SK-N-SH treated with all-trans-retinoic acid at 6 μM for 48 hours (cell line): Measurements from ENCODE around the gene KIAA0825.

Experiments used
- ATAC-seq: fragments of 200-7000 bp; cut with Tn5 transposase; 3 replicates; pipeline ENCODE4 v1.9.1; 2020; ENCODE audit warnings: mild to moderate bottlenecking, moderate library complexity
- ARNTL ChIP-seq: fragments of 450-650 bp; formaldehyde crosslinking; IDR thresholded peaks from 2 replicates; pipeline ENCODE4 v1.5.0; 2020; ENCODE audit warnings: low read depth, mild to moderate bottlenecking, moderate library complexity, borderline replicate concordance
- BACH2 ChIP-seq: fragments of 250-450 bp; sonication (Bioruptor Pico); IDR thresholded peaks from 2 replicates; pipeline ENCODE4 v1.9.0; 2021; ENCODE audit warnings: mild to moderate bottlenecking, borderline replicate concordance
- CREB5 ChIP-seq: fragments of 250-450 bp; sonication (Bioruptor Pico); IDR thresholded peaks from 2 replicates; pipeline ENCODE4 v1.5.1; 2020; ENCODE audit warnings: low read depth, mild to moderate bottlenecking, moderate library complexity
- CSDC2 ChIP-seq: fragments of 250-450 bp; sonication (Bioruptor Pico); IDR thresholded peaks from 2 replicates; pipeline ENCODE4 v1.5.0; 2020; ENCODE audit warnings: mild to moderate bottlenecking, moderate library complexity
- GLIS3 ChIP-seq: fragments of 250-450 bp; sonication (Bioruptor Pico); IDR thresholded peaks from 2 replicates; pipeline ENCODE4 v1.5.0; 2020; ENCODE audit warnings: mild to moderate bottlenecking, moderate library complexity
- ISL1 ChIP-seq: fragments of 250-450 bp; sonication (Bioruptor Pico); IDR thresholded peaks from 2 replicates; pipeline ENCODE4 v2.1.2; 2022; ENCODE audit warnings: mild to moderate bottlenecking, moderate library complexity
- OSR1 ChIP-seq: fragments of 250-450 bp; sonication (Bioruptor Pico); IDR thresholded peaks from 2 replicates; pipeline ENCODE4 v1.8.0; 2022; ENCODE audit warnings: moderate library complexity, mild to moderate bottlenecking, inconsistent platforms
- PATZ1 ChIP-seq: fragments of 250-450 bp; sonication (Bioruptor Pico); IDR thresholded peaks from 2 replicates; pipeline ENCODE4 v1.8.0; 2020; ENCODE audit warnings: mild to moderate bottlenecking, moderate library complexity, borderline replicate concordance
- RARB ChIP-seq: fragments of 250-450 bp; sonication (Bioruptor Pico); IDR thresholded peaks from 2 replicates; pipeline ENCODE4 v1.8.0; 2021; ENCODE audit warnings: mild to moderate bottlenecking, moderate library complexity
- SNAI2 ChIP-seq: fragments of 250-450 bp; sonication (Bioruptor Pico); IDR thresholded peaks from 2 replicates; pipeline ENCODE4 v1.5.0; 2020; ENCODE audit warnings: mild to moderate bottlenecking, moderate library complexity
- TCF4 ChIP-seq: fragments of 250-450 bp; sonication (Bioruptor Pico); IDR thresholded peaks from 2 replicates; pipeline ENCODE4 v1.8.0; 2021; ENCODE audit warnings: mild to moderate bottlenecking, moderate library complexity, borderline replicate concordance
- TSHZ2 ChIP-seq: fragments of 250-450 bp; sonication (Bioruptor Pico); IDR thresholded peaks from 2 replicates; pipeline ENCODE4 v1.5.0; 2020; ENCODE audit warnings: mild to moderate bottlenecking, moderate library complexity
- ZNF565 ChIP-seq: fragments of 450-650 bp; formaldehyde crosslinking; conservative IDR thresholded peaks from 2 replicates; pipeline ENCODE4 v1.5.0; 2020; ENCODE audit warnings: low read depth, mild to moderate bottlenecking, moderate library complexity
- ZNF70 ChIP-seq: fragments of 450-650 bp; formaldehyde crosslinking; IDR thresholded peaks from 2 replicates; pipeline ENCODE4 v1.5.0; 2020; ENCODE audit warnings: mild to moderate bottlenecking, moderate library complexity
- ZNF8 ChIP-seq: fragments of 450-650 bp; formaldehyde crosslinking; IDR thresholded peaks from 2 replicates; pipeline ENCODE4 v1.5.0; 2020; ENCODE audit warnings: mild to moderate bottlenecking, moderate library complexity

The KIAA0825 gene

GRCh38 chr5:94376672-94377345 lies 241.6 kb downstream of the KIAA0825 start (continued):
- TF ChIP-seq CREB5 (CRISPR knock-in tag) (no peak), RARB (CRISPR knock-in tag) (no peak), OSR1 (CRISPR knock-in tag) (no peak), ARNTL (CRISPR knock-in tag) (no peak), PATZ1 (CRISPR knock-in tag) (no peak), ZNF8 (CRISPR knock-in tag) (no peak), ZNF70 (CRISPR knock-in tag) (no peak)

GRCh38 chr5:94375801-94376200 lies 242.6 kb downstream of the KIAA0825 start:
- TF ChIP-seq ISL1 (CRISPR knock-in tag): no peak
- no peak for TF ChIP-seq RARB (CRISPR knock-in tag)
- TF ChIP-seq BACH2: no peak
- no peak for TF ChIP-seq ZNF565 (CRISPR knock-in tag)
- TF ChIP-seq SNAI2: no peak
- TF ChIP-seq PATZ1 (CRISPR knock-in tag): no peak
- TF ChIP-seq GLIS3: no peak
- no peak for TF ChIP-seq TSHZ2 (CRISPR knock-in tag)
- ATAC-seq: no peak

GRCh38 chr5:94374336-94374735 lies 244.1 kb downstream of the KIAA0825 start:
- TF ChIP-seq ARNTL (CRISPR knock-in tag) (no peak), ZNF565 (CRISPR knock-in tag) (no peak), PATZ1 (CRISPR knock-in tag) (no peak), TCF4 (no peak), CSDC2 (no peak), TSHZ2 (CRISPR knock-in tag) (no peak), ZNF8 (CRISPR knock-in tag) (no peak)
- no peak for ATAC-seq
